ENCODE data around the gene FOXP1.

Gene FOXP1

GRCh38 chr3:71203727-71204488 lies 379.6 kb downstream of the FOXP1 start:
- H3K4me1 ChIP-seq: peaks cover 0 to 73% (median 30%) of the 10 kb centered on the region in 4 donors
- no peaks in the 10 kb centered on the region for H3K9me3 ChIP-seq
- TF ChIP-seq, protein P1, sequence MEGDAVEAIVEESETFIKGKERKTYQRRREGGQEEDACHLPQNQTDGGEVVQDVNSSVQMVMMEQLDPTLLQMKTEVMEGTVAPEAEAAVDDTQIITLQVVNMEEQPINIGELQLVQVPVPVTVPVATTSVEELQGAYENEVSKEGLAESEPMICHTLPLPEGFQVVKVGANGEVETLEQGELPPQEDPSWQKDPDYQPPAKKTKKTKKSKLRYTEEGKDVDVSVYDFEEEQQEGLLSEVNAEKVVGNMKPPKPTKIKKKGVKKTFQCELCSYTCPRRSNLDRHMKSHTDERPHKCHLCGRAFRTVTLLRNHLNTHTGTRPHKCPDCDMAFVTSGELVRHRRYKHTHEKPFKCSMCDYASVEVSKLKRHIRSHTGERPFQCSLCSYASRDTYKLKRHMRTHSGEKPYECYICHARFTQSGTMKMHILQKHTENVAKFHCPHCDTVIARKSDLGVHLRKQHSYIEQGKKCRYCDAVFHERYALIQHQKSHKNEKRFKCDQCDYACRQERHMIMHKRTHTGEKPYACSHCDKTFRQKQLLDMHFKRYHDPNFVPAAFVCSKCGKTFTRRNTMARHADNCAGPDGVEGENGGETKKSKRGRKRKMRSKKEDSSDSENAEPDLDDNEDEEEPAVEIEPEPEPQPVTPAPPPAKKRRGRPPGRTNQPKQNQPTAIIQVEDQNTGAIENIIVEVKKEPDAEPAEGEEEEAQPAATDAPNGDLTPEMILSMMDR (IDR thresholded peaks at IDR 0.05): no peak
- peak overlapping the region in 1 of 2 donors; percentile 30 for H3K27ac ChIP-seq
- no peaks in the 10 kb centered on the region for H3K36me3 ChIP-seq
- H3K4me3 ChIP-seq: no peak overlapping the region
- intact Hi-C loops (cut with DNase I; ENCODE audit: low total_unique reads): no loop called here
- no peaks in the 10 kb centered on the region for H3K27me3 ChIP-seq
- DNase-seq: no peak

DNA sequence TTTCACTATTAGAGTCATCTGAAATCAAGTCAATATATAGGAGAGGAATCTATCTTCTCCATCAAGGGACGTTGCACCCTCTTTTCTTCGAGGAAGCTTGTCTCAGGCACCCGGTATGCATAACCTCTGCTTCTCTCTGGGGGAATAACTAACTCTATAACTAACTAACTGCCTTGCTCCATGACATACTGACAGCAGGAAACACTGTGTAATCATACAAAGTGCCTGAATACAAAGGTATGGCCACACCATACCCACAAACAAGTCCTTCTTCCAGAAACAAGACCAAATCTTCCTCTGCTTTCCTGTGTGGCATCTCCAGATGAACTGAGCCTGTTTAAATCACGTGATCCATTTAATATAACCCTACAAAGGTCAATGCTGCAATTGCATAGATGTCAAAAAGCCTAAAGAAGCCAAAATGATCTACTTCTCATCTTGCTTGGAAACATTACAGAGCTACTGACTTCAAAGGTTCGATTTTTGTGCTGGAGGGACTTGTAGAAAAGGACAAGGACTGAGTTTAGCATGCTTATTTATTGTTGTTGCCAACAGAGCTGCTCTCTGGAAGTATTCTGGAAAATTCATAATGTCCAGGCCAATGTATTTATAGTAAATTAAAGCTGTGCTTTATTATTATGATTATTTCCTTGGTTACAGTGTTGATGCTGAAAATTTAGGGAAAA lies 380.5 kb downstream of the FOXP1 start:
- H3K36me3 ChIP-seq: no peaks in the 10 kb centered on the region
- intact Hi-C loops (cut with DNase I; ENCODE audit: low total_unique reads): no loop called here
- H3K9me3 ChIP-seq: no peaks in the 10 kb centered on the region
- peak overlapping the region; percentile 23 to 30 for H3K27ac ChIP-seq
- H3K27me3 ChIP-seq: no peaks in the 10 kb centered on the region
- peaks cover 0 to 64% (median 28%) of the 10 kb centered on the region in 4 donors for H3K4me1 ChIP-seq
- no peak for DNase-seq
- TF ChIP-seq, protein P1 (IDR thresholded peaks at IDR 0.05): no peak
- no peak overlapping the region for H3K4me3 ChIP-seq

DNA sequence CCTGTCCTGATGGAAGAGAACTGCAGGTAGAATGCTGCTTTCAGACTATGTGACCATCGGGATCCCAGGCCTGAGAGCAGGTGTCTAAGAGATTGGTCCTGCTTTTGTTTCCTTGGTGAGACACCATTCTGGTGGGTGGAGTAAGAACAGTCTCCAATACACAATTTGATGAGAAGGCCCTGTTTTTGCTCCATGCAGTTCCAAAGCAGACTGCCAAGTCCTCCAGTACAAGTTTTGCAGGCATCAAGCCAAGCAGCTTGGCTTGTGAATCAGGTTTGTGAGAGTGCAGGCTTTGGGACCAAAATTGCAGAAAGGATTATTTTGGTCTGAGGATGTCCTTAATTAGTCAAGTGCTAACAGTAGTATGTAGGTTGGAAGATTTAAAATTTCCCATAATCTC lies 381.6 kb downstream of the FOXP1 start:
- intact Hi-C loops (cut with DNase I; ENCODE audit: low total_unique reads): no loop called here
- peak overlapping the region; percentile 30 to 53 for H3K27ac ChIP-seq
- H3K4me1 ChIP-seq: peaks cover 0 to 54% (median 28%) of the 10 kb centered on the region in 4 donors

GRCh38 chr3:71197841-71198565 lies 385.5 kb downstream of the FOXP1 start:
- peaks cover 0 to 5% (median 0%) of the 10 kb centered on the region in 3 donors for H3K36me3 ChIP-seq
- no peak overlapping the region for H3K4me3 ChIP-seq
- DNase-seq: no peak
- H3K9me3 ChIP-seq: no peaks in the 10 kb centered on the region
- intact Hi-C loops (cut with DNase I; ENCODE audit: low total_unique reads): no loop called here
- no peaks in the 10 kb centered on the region for H3K27me3 ChIP-seq
- no peak overlapping the region for H3K27ac ChIP-seq
- H3K4me1 ChIP-seq: peaks cover 0 to 27% (median 20%) of the 10 kb centered on the region in 4 donors
- TF ChIP-seq, protein P1 (IDR thresholded peaks at IDR 0.05): no peak

More for the DNA sequence above, 381.6 kb downstream of the FOXP1 start:
- peaks cover 0 to 5% (median 0%) of the 10 kb centered on the region in 3 donors for H3K36me3 ChIP-seq
- peak; percentile 85 to 88 for DNase-seq
- no peak overlapping the region for H3K4me3 ChIP-seq
- TF ChIP-seq, protein P1 (IDR thresholded peaks at IDR 0.05): no peak
- no peaks in the 10 kb centered on the region for H3K9me3 ChIP-seq
- no peaks in the 10 kb centered on the region for H3K27me3 ChIP-seq

DNA sequence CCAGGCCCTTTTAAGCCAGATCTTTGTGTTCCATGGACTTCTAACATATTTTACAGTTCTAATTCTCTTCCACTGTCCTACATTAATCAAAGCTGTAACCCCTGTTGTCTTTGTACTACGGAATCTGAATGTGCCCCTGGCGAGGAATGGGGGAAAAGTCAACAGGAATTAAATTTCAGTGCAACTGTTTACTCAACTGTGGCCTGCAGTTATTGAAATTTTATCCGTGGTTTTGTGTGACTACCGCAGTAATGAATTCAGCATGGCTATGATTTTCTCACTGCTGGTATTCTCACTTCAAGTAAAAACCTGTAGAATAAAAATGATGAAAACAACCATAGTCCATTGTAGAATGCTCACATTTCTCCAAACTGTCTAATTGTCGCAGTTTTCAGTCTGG lies 388.0 kb downstream of the FOXP1 start:
- H3K27me3 ChIP-seq: no peaks in the 10 kb centered on the region
- H3K9me3 ChIP-seq: no peaks in the 10 kb centered on the region
- intact Hi-C loops (cut with DNase I; ENCODE audit: low total_unique reads): no loop called here
- DNase-seq: no peak
- TF ChIP-seq, protein P1 (IDR thresholded peaks at IDR 0.05): no peak
- peaks cover 0 to 26% (median 7%) of the 10 kb centered on the region in 4 donors for H3K4me1 ChIP-seq
- H3K4me3 ChIP-seq: no peak overlapping the region
- H3K27ac ChIP-seq: no peak overlapping the region
- peaks cover 0 to 5% (median 0%) of the 10 kb centered on the region in 3 donors for H3K36me3 ChIP-seq

All from tibial artery (tissue), 4 donors.